Astrocyte (in vitro differentiated cells and primary cell): ENCODE measurements around the gene GPR158. TPM values are rescaled to one million over a fixed set of nuclear protein-coding genes. Genes with fewer than 3 reads are reported as not detected.
"Not testable (repeated sequence)": the region's sequence is repeated elsewhere in the genome, so short reads cannot be mapped to it uniquely, and the experiment has no call there.

Source experiments
- DNase-seq: peaks from one replicate; pipeline ENCODE4 v3.0.0-alpha.2; 2010; ENCODE audit warnings: low read depth
- FAIRE-seq: peaks from 2 replicates; lab custom pipeline; 2011; peaks lifted over from hg19 to GRCh38; lab: Jason Lieb, UNC
- H2AFZ ChIP-seq: 2 replicates; pipeline ENCODE4 v1.6.0; 2012; ENCODE audit warnings: low read depth, low read length, inconsistent platforms
- H3K27ac ChIP-seq: 2 replicates; pipeline ENCODE4 v1.5.1; 2011; ENCODE audit warnings: low read depth, low read length, inconsistent platforms
- H3K27me3 ChIP-seq: 2 replicates; pipeline ENCODE4 v1.6.0; 2011; ENCODE audit warnings: low read length, inconsistent platforms; ENCODE audit not compliant: insufficient read depth
- H3K36me3 ChIP-seq: 2 replicates; pipeline ENCODE4 v1.5.1; 2011; ENCODE audit warnings: low read length, inconsistent platforms; ENCODE audit not compliant: insufficient read depth
- H3K4me1 ChIP-seq: 2 replicates; pipeline ENCODE4 v1.5.1; 2011; ENCODE audit warnings: low read length, inconsistent platforms; ENCODE audit not compliant: insufficient read depth
- H3K4me2 ChIP-seq: 2 replicates; pipeline ENCODE4 v1.6.0; 2012; ENCODE audit warnings: low read length, inconsistent platforms
- H3K4me3 ChIP-seq: 2 replicates; pipeline ENCODE4 v1.5.1; 2011; ENCODE audit warnings: low read depth, mild to moderate bottlenecking, low read length, inconsistent platforms; ENCODE audit not compliant: insufficient read depth
- H3K79me2 ChIP-seq: 2 replicates; pipeline ENCODE4 v1.6.0; 2012; ENCODE audit warnings: mild to moderate bottlenecking, low read length, inconsistent platforms; ENCODE audit not compliant: insufficient read depth
- H3K9ac ChIP-seq: 2 replicates; pipeline ENCODE4 v1.6.0; 2012; ENCODE audit warnings: mild to moderate bottlenecking, low read length, inconsistent platforms
- H3K9me3 ChIP-seq: 2 replicates; pipeline ENCODE4 v1.5.1; 2012; ENCODE audit warnings: low read depth, mild to moderate bottlenecking, low read length, inconsistent platforms; ENCODE audit not compliant: insufficient read depth
- H4K20me1 ChIP-seq: 2 replicates; pipeline ENCODE4 v1.6.0; 2012; ENCODE audit warnings: low read length, inconsistent platforms; ENCODE audit not compliant: insufficient read depth
- H3K27ac Mint-ChIP-seq: one replicate; pipeline ENCODE4 v1.8.0; 2021; ENCODE audit warnings: mild to moderate bottlenecking, mixed read lengths; ENCODE audit not compliant: unreplicated experiment
- H3K27me3 Mint-ChIP-seq: one replicate; pipeline ENCODE4 v1.8.0; 2021; ENCODE audit warnings: low read depth, mixed read lengths; ENCODE audit not compliant: unreplicated experiment
- H3K36me3 Mint-ChIP-seq: one replicate; pipeline ENCODE4 v1.8.0; 2021; ENCODE audit warnings: low read depth, mixed read lengths; ENCODE audit not compliant: unreplicated experiment
- H3K4me1 Mint-ChIP-seq: one replicate; pipeline ENCODE4 v1.8.0; 2021; ENCODE audit warnings: low read depth, mixed read lengths; ENCODE audit not compliant: unreplicated experiment
- H3K4me3 Mint-ChIP-seq: one replicate; pipeline ENCODE4 v1.8.0; 2021; ENCODE audit warnings: mild to moderate bottlenecking, moderate library complexity, mixed read lengths; ENCODE audit not compliant: unreplicated experiment
- H3K9me3 Mint-ChIP-seq: one replicate; pipeline ENCODE4 v1.8.0; 2021; ENCODE audit warnings: mild to moderate bottlenecking, mixed read lengths; ENCODE audit not compliant: unreplicated experiment
- EZH2 ChIP-seq: IDR thresholded peaks from 2 replicates; pipeline ENCODE4 v1.6.1; 2012; ENCODE audit warnings: mild to moderate bottlenecking, low read length, inconsistent platforms; ENCODE audit not compliant: insufficient read depth
- total RNA-seq: library from RNA; stranded (reverse); gene quantifications from 2 replicates; pipeline ENCODE4 v1.2.1, GENCODE V29; 2021
- TF ChIP-seq, protein P1 (sequence below): IDR thresholded peaks from 2 replicates; pipeline ENCODE4 v1.5.1; 2011; ENCODE audit warnings: low read depth, mild to moderate bottlenecking, inconsistent platforms, low read length, moderate library complexity; ENCODE audit not compliant: insufficient read depth

The GPR158 gene
- total RNA-seq, 1 donor from 2014 or later = 0.27 TPM

- Histone ChIP-seq H3K27ac (no peak overlapping the region), H3K9me3 (no peaks in the 10 kb centered on the region), H3K4me3 (no peak overlapping the region), H3K36me3 (no peaks in the 10 kb centered on the region), H3K4me1 (no peaks in the 10 kb centered on the region), H4K20me1 (no peaks in the 10 kb centered on the region), H3K27me3 (no peaks in the 10 kb centered on the region), H3K4me2 (no peak overlapping the region), H3K9ac (no peak overlapping the region), H2AFZ (no peak overlapping the region), H3K79me2 (no peaks in the 10 kb centered on the region)
- H3K27me3 Mint-ChIP-seq = no peaks in the 10 kb centered on the region
- no peaks in the 10 kb centered on the region for H3K9me3 Mint-ChIP-seq
- H3K27ac Mint-ChIP-seq = no peak overlapping the region
- H3K4me3 Mint-ChIP-seq = no peak overlapping the region
- TF ChIP-seq, protein P1, sequence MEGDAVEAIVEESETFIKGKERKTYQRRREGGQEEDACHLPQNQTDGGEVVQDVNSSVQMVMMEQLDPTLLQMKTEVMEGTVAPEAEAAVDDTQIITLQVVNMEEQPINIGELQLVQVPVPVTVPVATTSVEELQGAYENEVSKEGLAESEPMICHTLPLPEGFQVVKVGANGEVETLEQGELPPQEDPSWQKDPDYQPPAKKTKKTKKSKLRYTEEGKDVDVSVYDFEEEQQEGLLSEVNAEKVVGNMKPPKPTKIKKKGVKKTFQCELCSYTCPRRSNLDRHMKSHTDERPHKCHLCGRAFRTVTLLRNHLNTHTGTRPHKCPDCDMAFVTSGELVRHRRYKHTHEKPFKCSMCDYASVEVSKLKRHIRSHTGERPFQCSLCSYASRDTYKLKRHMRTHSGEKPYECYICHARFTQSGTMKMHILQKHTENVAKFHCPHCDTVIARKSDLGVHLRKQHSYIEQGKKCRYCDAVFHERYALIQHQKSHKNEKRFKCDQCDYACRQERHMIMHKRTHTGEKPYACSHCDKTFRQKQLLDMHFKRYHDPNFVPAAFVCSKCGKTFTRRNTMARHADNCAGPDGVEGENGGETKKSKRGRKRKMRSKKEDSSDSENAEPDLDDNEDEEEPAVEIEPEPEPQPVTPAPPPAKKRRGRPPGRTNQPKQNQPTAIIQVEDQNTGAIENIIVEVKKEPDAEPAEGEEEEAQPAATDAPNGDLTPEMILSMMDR = no peak
- no peak for TF ChIP-seq EZH2
- FAIRE-seq (no peak), DNase-seq (no peak)
- no peaks in the 10 kb centered on the region for H3K36me3 Mint-ChIP-seq
- peaks cover 8% of the 10 kb centered on the region for H3K4me1 Mint-ChIP-seq
Measured at GRCh38 chr10:25304606-25305005, 129.8 kb downstream of the GPR158 start.

- no peaks in the 10 kb centered on the region for H3K4me1 ChIP-seq
- no peak overlapping the region for H3K4me3 ChIP-seq
- H3K79me2 ChIP-seq = no peaks in the 10 kb centered on the region
- H3K9me3 ChIP-seq = no peaks in the 10 kb centered on the region
- Mint-ChIP-seq H3K36me3 (no peaks in the 10 kb centered on the region), H3K27me3 (no peaks in the 10 kb centered on the region), H3K9me3 (no peaks in the 10 kb centered on the region), H3K4me3 (no peak overlapping the region), H3K27ac (no peak overlapping the region), H3K4me1 (no peaks in the 10 kb centered on the region)
- no peaks in the 10 kb centered on the region for H3K27me3 ChIP-seq
- H4K20me1 ChIP-seq = no peaks in the 10 kb centered on the region
- no peak overlapping the region for H3K9ac ChIP-seq
- H2AFZ ChIP-seq = no peak overlapping the region
- H3K27ac ChIP-seq = no peak overlapping the region
- no peaks in the 10 kb centered on the region for H3K36me3 ChIP-seq
- FAIRE-seq (no peak), DNase-seq (no peak)
- no peak for TF ChIP-seq EZH2
- TF ChIP-seq, protein P1 = no peak
- H3K4me2 ChIP-seq = no peak overlapping the region
Measured at GRCh38 chr10:25306386-25306785, 131.6 kb downstream of the GPR158 start.

DNA sequence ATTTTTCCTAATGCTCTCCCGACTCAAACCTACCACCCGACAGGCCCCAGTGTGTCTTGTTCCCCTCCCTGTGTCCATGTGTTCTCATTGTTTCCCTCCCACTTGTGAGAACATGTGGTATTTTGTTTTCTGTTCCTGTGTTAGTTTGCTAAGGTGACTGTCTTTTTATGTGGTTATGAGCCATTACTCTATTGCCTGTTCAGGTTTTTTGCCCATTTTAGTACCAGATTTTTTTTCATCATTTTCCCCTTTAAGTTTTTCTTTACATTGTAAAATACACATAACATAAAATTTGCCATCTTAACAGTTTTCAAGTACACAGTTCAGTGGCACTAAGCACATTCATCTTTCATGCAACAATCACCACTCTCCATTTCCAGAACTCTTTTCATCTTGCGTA, 133.5 kb downstream of the GPR158 start:
- Histone ChIP-seq H3K27ac (no peak overlapping the region), H4K20me1 (no peaks in the 10 kb centered on the region), H2AFZ (no peak overlapping the region), H3K4me1 (no peaks in the 10 kb centered on the region), H3K27me3 (no peaks in the 10 kb centered on the region), H3K36me3 (no peaks in the 10 kb centered on the region), H3K79me2 (no peaks in the 10 kb centered on the region), H3K4me2 (no peak overlapping the region), H3K4me3 (no peak overlapping the region), H3K9me3 (no peaks in the 10 kb centered on the region), H3K9ac (no peak overlapping the region)
- Mint-ChIP-seq H3K27me3 (no peaks in the 10 kb centered on the region), H3K4me1 (no peaks in the 10 kb centered on the region), H3K4me3 (no peak overlapping the region), H3K27ac (no peak overlapping the region), H3K9me3 (no peaks in the 10 kb centered on the region), H3K36me3 (no peaks in the 10 kb centered on the region)
- FAIRE-seq (no peak), DNase-seq (no peak)
- TF ChIP-seq EZH2 = no peak
- TF ChIP-seq, protein P1 = no peak

- not testable (repeated sequence) for FAIRE-seq
Measured at GRCh38 chr10:25317596-25318211, 142.9 kb downstream of the GPR158 start.

More at GRCh38 chr10:25317596-25318211, 142.9 kb downstream of the GPR158 start:
- not testable (repeated sequence) for H3K36me3 ChIP-seq, H3K27ac Mint-ChIP-seq, H3K79me2 ChIP-seq, H3K27me3 Mint-ChIP-seq, H3K4me2 ChIP-seq, H3K36me3 Mint-ChIP-seq, H2AFZ ChIP-seq, H3K4me3 ChIP-seq, H3K27ac ChIP-seq, H3K9ac ChIP-seq, H3K27me3 ChIP-seq, H4K20me1 ChIP-seq, H3K4me1 ChIP-seq, H3K4me1 Mint-ChIP-seq, H3K4me3 Mint-ChIP-seq, H3K9me3 Mint-ChIP-seq, H3K9me3 ChIP-seq, DNase-seq
